Fibroblast of the aortic adventitia (primary cell): ENCODE measurements around the gene TRIM4. TPM values are rescaled to one million over a fixed set of nuclear protein-coding genes. Genes with fewer than 3 reads are reported as not detected.
A peak's percentile ranks its signal among the peaks of the same experiment; 100 is the strongest.
"Not testable (repeated sequence)": the region's sequence is repeated elsewhere in the genome, so short reads cannot be mapped to it uniquely, and the experiment has no call there.

Source experiments
- DNase-seq: peaks from one replicate; pipeline ENCODE4 v3.0.0-alpha.2; 2010; ENCODE audit warnings: low read depth
- H3K4me3 ChIP-seq: 2 replicates; pipeline ENCODE4 v1.5.1; 2011; ENCODE audit warnings: low read depth, mild to moderate bottlenecking, control low read depth, low read length, moderate library complexity
- total RNA-seq: library from RNA; depleted of rRNA; stranded (reverse); fragments of >200 nt; gene quantifications from 2 replicates; pipeline ENCODE4 v1.2.3, GENCODE V29; 2012; ENCODE audit warnings: low replicate concordance
- TF ChIP-seq, protein P1 (sequence below): IDR thresholded peaks from 2 replicates; pipeline ENCODE4 v1.5.1; 2011; ENCODE audit warnings: mild to moderate bottlenecking, low read length, control low read depth, inconsistent platforms; ENCODE audit not compliant: insufficient read depth

The TRIM4 gene
- total RNA-seq, 1 donor: 26.3 TPM

DNA sequence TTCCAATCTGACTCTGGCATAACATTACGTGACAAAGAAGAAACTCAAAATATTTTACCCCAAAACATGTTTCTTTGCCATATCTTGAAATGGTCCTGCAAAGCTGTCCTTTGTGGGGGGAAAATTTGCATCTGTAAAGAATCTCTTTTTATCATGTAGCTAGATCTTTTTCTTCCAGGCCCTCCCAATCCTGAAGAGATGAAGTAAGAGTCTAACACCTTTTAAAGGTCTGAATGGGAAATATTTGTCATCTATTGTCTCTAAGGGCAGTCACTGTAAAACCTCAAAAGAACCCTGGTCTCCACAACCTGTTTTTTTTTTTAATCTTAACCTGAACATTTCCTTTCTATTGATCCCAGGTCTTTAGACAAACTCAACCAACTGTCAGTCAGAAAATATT, 51.1 kb downstream of the TRIM4 start:
- TF ChIP-seq, protein P1, sequence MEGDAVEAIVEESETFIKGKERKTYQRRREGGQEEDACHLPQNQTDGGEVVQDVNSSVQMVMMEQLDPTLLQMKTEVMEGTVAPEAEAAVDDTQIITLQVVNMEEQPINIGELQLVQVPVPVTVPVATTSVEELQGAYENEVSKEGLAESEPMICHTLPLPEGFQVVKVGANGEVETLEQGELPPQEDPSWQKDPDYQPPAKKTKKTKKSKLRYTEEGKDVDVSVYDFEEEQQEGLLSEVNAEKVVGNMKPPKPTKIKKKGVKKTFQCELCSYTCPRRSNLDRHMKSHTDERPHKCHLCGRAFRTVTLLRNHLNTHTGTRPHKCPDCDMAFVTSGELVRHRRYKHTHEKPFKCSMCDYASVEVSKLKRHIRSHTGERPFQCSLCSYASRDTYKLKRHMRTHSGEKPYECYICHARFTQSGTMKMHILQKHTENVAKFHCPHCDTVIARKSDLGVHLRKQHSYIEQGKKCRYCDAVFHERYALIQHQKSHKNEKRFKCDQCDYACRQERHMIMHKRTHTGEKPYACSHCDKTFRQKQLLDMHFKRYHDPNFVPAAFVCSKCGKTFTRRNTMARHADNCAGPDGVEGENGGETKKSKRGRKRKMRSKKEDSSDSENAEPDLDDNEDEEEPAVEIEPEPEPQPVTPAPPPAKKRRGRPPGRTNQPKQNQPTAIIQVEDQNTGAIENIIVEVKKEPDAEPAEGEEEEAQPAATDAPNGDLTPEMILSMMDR: no peak

DNA sequence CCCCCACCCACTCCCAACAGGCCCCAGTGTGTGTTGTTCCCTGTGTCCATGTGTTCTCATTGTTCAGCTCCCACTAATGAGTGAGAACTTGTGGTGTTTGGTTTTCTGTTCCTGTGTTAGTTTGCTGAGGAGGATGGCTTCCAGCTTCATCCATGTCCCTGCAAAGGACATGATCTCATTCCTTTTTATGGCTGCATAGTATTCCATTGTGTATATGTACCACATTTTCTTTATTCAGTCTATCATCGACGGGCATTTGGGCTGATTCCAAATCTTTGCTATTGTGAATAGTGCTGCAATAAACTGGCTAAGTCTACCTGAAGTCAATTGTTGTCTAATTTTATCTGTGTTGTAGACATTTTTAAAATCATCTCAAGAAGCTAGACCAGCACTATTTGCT, 51.9 kb downstream of the TRIM4 start:
- not testable (repeated sequence) for DNase-seq, H3K4me3 ChIP-seq

More for the DNA sequence above, 51.1 kb downstream of the TRIM4 start:
- no peak for DNase-seq
- H3K4me3 ChIP-seq: no peak overlapping the region

DNA sequence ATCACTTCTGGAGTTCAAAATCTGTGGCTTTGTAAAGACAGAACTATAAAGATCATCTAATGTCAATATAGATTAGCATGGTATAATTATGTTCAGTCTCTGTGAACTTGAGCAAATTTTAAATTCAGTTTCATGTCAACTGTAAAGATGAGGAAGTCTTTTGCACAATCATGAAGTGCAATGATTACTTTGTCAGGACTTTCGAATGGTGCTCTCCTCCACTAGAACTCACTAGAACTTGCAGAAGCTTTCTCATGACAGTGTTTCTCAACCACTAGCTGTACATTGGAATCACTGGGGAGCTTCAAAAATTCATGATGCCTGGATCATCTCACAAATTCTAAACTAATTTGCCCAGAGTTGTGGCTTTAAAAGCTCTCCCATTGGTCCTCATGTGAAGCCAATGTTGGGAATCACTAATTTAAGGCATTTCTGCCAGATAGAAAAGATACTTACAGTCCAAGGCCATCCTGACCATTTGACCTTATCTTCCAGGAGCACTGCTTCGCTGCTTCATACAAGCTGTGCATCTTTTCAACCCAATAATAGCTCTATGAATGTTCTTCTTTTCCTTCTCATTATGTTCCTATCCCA, 55.4 kb downstream of the TRIM4 start:
- TF ChIP-seq, protein P1: no peak
- H3K4me3 ChIP-seq: no peak overlapping the region
- DNase-seq: no peak

GRCh38 chr7:99860281-99861127, 58.8 kb downstream of the TRIM4 start:
- TF ChIP-seq, protein P1: no peak
- no peak overlapping the region for H3K4me3 ChIP-seq
- peak; percentile 95 for DNase-seq

GRCh38 chr7:99855236-99855635, 64.1 kb downstream of the TRIM4 start:
- TF ChIP-seq, protein P1: no peak
- no peak for DNase-seq
- H3K4me3 ChIP-seq: no peak overlapping the region

DNA sequence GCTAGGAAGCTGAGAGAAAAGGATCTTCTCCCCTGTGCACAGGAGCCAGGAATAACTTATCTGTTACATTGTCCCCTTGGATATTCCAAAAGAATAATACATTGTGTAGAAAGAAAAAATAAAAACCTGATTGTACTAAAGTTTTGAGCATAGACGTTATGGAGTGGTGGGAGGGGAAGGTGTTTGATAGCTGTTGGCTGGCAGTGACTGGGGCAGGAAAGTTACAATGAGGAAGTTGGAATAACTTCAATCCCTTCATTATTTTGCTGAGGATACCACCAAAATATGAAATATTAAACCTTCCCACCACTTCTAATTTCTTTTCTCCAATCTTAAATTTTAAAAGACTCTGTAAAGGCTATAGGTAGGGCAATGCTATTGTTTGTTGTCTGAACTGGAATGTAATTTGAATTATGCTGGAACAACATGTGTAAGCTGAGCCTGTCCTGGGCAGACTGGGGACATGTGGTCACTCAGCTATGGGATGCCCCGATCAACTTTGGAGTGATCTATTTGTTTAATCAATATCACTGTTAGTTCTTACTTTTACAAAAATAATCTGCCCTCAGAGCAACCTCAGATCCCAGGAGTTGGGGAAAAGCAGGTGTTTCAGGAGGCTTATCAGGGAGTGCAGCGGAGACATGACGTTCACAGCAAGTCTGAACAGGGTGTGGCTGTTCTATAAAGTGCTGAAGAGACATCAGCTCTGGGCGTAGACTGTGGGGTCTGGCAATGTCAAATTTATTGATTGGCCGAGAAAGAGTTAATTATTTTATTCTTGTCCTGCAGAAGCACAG, 70.7 kb downstream of the TRIM4 start:
- DNase-seq: no peak
- no peak overlapping the region for H3K4me3 ChIP-seq
- TF ChIP-seq, protein P1: no peak

GRCh38 chr7:99844328-99844727, 75.0 kb downstream of the TRIM4 start:
- no peak for DNase-seq
- TF ChIP-seq, protein P1: no peak
- H3K4me3 ChIP-seq: no peak overlapping the region
